Lower leg skin (tissue), 4 donors: ENCODE data around the gene SNAPC1. TPM values are rescaled to one million over a fixed set of nuclear protein-coding genes. Genes with fewer than 3 reads are reported as not detected.

Experiments used
- DNase-seq, 2 donors: peaks; one replicate each; pipeline ENCODE4 v3.0.0-alpha.2; 2019; ENCODE audit warnings: low spot score in 2 of 2
- H3K4me3 ChIP-seq: fragments of 200-600 bp; sonication (generic); 2 replicates; pipeline ENCODE4 v1.5.1; 2017; ENCODE audit warnings: mild to moderate bottlenecking, low read depth; ENCODE audit not compliant: poor library complexity, severe bottlenecking
- CTCF ChIP-seq, 3 donors: fragments of 450-650 bp; IDR thresholded peaks; one replicate each; pipeline ENCODE4 v1.5.1; 2016; ENCODE audit warnings: antibody characterized with exemption in 3 of 3, mild to moderate bottlenecking in 3 of 3, moderate library complexity in 2 of 3
- POLR2A ChIP-seq, 2 donors: fragments of 450-650 bp; IDR thresholded peaks; one replicate each; pipeline ENCODE4 v1.6.1; 2016 to 2017; ENCODE audit warnings: antibody characterized with exemption in 2 of 2, mild to moderate bottlenecking in 1 of 2, moderate library complexity in 1 of 2
- WGBS, 2 donors: methylation state at CpG; one replicate each; pipeline ENCODE4 v1.1.5; 2018; 5-methylcytosine and 5-hydroxymethylcytosine counted together
- intact Hi-C: fragments of 100-400 bp; cut with DNase I; formaldehyde crosslinking; loops from one replicate; pipeline ENCODE4 v1.15.0; 2023; ENCODE audit warnings: low total_unique reads
- total RNA-seq, 4 donors: library from RNA; depleted of rRNA; stranded (reverse); fragments of >200 nt; gene quantifications; one replicate each; pipeline ENCODE4 v1.1.0, GENCODE V29; 2016

The SNAPC1 gene
- total RNA-seq, 4 donors from 2014 or later, result 7.1 to 8.7 (median 8.0) TPM

DNA sequence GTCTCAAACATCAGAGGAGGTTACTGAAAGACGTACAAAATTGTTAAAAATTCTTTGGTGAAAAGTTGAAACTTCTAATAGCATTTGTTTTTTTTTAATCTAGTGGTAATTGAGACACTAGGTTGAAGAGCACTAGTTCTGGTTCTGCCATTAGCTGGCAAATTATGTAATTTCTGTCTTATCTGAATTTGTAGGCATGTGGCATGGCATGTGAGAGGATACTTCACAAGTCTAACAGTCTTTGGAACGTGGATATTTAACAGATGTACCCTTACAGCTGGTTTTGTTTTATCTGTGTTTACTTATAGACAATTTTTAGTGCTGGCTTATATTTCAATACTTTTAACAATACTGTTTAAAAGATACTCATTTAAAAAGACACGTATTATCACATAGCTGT, 6.0 kb downstream of the SNAPC1 start:
- no peak overlapping the region for H3K4me3 ChIP-seq
- 80 to 83% methylated on average over 3 of the region's 3 CpGs for WGBS, 2 donors
- TF ChIP-seq CTCF (IDR thresholded peaks at IDR 0.05) (no peak), POLR2A (IDR thresholded peaks at IDR 0.05) (no peak)
- no peak for DNase-seq
- intact Hi-C loops, result no loop called here

GRCh38 chr14:61769893-61770292, 7.7 kb downstream of the SNAPC1 start:
- DNase-seq, result no peak
- WGBS, 2 donors, result 95 to 97% methylated on average over 3 of the region's 3 CpGs
- intact Hi-C loops, result no loop called here
- TF ChIP-seq CTCF (IDR thresholded peaks at IDR 0.05) (no peak), POLR2A (IDR thresholded peaks at IDR 0.05) (no peak)
- no peak overlapping the region for H3K4me3 ChIP-seq

- intact Hi-C loops, result no loop called here
- no peak overlapping the region for H3K4me3 ChIP-seq
- no peak for DNase-seq
- TF ChIP-seq CTCF (IDR thresholded peaks at IDR 0.05), result no peak
- no peak for TF ChIP-seq POLR2A (IDR thresholded peaks at IDR 0.05)
- WGBS, 2 donors, result 100% methylated on average over 1 of the region's 1 CpG
Measured at GRCh38 chr14:61774861-61775260, 12.6 kb downstream of the SNAPC1 start.

DNA sequence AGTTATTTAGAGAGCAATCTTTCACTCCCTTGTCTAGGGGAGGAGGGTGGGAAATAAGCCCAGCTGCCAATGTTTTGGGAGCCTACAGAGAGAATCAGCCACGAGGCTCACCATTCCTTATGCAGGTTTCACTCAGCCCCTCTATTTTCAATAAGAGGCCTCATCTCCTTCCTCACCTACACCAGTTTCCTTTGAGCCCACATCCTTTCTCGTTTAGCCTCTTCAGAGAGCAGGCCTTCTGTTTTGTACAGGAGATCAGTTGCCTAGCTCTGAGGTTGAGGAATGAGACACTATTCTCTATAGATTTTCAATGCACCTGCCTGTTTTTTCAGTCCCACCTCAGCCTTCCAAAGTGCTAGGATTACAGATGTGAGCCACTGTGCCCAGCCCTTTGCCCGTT, 17.9 kb downstream of the SNAPC1 start:
- DNase-seq, result no peak
- no peak overlapping the region for H3K4me3 ChIP-seq
- TF ChIP-seq POLR2A (IDR thresholded peaks at IDR 0.05), result no peak
- no peak for TF ChIP-seq CTCF (IDR thresholded peaks at IDR 0.05)
- intact Hi-C loops, result loop anchor here (2.0 kb wide), 1 partner anchor 33 kb away; the partner anchor contains the start of gene SYT16
- 79 to 82% methylated on average over 3 of the region's 3 CpGs for WGBS, 2 donors

DNA sequence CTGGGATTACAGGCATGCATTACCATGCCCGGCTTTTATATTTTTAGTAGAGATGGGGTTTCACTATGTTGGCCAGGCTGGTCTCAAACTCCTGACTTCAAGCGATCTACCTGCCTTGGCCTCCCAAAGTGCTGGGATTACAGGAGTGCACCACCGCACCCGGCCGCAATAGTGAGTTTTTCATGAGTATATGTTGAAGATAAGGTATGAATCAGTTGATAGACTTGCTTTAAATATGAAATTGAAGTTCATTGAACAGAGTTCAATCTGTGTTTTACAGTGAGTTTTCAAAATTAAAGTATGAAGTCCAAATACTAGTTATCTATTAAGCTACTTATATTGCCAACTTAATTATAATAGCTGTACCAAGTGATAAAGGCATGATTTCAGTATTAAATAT, 35.1 kb downstream of the SNAPC1 start:
- DNase-seq, result no peak
- H3K4me3 ChIP-seq, result no peak overlapping the region
- 97 to 99% methylated on average over 5 of the region's 5 CpGs for WGBS, 2 donors
- no peak for TF ChIP-seq POLR2A (IDR thresholded peaks at IDR 0.05)
- no peak for TF ChIP-seq CTCF (IDR thresholded peaks at IDR 0.05)
- intact Hi-C loops, result loop anchor here (10.0 kb wide), 1 partner anchor 1503 kb away; no protein-coding TSS in a partner anchor

- no peak for TF ChIP-seq POLR2A (IDR thresholded peaks at IDR 0.05)
- TF ChIP-seq CTCF (IDR thresholded peaks at IDR 0.05), result no peak
- DNase-seq, result no peak
- 88 to 89% methylated on average over 2 of the region's 2 CpGs for WGBS, 2 donors
- intact Hi-C loops, result no loop called here
- no peak overlapping the region for H3K4me3 ChIP-seq
Measured at GRCh38 chr14:61802010-61802568, 39.9 kb downstream of the SNAPC1 start.
